ENCODE measurements around the gene KDM7A.
"Not testable (repeated sequence)": the region's sequence is repeated elsewhere in the genome, so short reads cannot be mapped to it uniquely, and the experiment has no call there.

KDM7A gene

DNA sequence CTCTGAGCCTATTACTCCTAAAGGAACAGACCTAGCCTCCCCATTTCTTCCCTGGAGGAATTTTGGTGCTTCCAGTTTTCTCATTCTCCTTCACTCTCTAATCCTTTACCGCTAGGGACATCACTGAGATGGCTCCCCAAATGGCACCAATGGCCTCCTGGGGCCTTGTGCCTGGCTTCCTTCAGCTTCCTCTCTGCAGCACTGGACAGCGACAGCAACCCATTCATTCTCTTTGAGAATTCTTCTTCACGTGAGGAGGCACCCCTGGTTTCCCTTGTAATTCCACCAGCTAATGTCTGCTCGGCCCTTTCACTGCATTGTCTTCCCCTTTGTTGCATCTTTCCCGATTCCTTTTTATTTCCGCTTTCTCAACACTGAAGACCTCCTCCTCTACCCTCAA is 24.6 kb upstream of the KDM7A start:
- no peak for DNase-seq

DNA sequence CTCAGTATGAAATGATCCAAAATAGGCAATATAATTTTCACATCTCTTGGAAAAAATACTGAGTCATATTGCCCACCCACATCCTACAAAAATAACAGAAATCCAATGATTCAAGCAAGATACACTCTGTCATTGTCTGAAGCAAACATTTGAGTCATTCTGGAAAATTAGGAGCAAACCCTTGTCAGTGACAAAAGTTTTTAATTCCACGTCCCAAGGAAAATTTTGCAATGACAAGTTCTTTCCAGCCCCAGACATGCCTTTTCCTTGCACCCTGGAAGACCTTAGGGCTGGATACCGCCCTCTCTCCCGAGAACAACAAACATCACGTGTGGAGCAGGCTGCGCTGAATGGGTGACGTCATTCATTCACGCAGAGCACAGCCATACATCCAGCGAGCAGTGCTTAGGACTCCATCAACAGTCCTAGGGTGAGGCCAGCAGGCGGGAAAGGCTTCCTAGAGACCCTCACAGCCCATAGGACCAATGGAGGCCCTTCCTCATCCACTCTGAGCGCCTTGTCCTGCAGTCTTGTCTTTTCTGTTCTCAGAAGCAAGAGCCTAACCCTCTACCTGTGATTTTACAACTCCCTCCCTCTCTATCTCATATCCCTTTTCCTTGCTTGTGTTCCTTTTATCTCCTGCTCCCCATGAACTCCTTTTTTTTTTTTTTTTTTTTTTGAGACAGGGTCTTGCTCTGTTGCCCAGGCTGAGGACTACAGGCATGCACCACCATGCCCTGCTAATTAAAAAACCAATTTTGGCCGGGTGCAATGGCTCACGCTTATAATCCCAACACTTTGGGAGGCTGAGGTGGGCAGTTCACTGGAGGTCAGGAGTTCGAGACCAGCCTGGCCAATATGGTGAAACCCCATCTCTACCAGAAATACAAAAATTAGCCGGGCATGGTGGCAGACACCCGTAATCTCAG is 23.5 kb upstream of the KDM7A start:
- DNase-seq = no peak

- no peak for DNase-seq
Observed at GRCh38 chr7:140197938-140198337, 21.2 kb upstream of the KDM7A start.

GRCh38 chr7:140197218-140197890 is 20.6 kb upstream of the KDM7A start:
- DNase-seq = no peak

GRCh38 chr7:140196361-140197217 is 19.8 kb upstream of the KDM7A start:
- DNase-seq = no peak

DNA sequence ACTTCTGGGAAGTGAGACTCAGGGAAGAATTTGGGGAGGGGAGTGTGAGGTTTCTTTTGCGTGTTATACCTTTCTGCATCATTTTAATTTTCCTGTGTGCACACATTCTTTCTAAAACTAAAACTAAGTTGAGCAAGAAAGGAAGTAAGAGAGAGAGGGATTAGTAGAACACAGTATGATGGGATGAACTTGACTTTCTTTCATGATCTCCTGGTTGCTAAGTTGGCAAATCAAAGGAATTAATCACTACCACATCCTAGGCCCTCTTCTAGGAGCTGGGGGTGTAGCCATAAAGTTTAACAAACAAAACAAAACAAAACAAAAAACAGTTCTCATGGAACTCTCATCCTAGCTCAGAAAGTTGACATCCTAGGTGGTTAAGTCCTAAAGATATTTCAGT is 19.1 kb upstream of the KDM7A start:
- no peak for DNase-seq

DNA sequence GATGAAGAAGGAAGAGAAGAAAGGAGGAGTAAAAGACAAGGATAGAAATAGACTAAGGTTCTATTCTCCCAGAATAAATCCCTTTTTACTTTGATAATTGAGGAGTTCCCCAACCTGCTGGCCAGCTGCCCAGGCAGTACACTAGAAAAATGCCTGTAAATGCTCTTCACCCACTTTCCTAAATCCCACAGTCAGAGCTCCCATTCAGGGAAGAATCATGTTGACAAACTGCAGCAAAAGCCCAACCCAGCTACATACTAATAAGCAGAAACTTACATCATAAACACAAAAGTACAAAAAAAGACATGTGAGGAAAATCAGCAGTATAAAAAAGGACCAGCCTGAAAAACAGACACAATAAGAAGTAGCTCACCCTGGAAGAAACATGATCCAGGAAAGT is 15.8 kb upstream of the KDM7A start:
- no peak for DNase-seq

DNA sequence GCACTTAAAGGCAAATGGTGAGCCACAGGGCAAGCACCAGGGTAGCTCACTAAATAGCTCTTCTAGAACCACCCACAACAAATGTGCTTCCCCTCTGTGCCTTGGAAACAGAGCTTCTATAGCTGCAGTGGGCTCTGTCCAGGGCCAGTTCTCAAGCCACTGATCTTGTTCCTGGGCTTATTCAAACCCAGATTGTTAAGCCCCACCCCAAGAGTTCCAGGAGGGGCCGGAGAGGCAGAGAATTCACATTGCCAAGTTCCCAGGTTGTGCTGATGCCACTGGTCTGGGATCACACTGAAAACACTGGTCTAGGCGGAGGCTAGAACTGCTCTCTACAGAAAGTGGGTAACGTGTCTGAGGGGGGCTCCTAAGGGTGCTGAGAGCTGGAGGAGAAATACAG is 15.4 kb upstream of the KDM7A start:
- DNase-seq = no peak

- DNase-seq = no peak
Observed at GRCh38 chr7:140190588-140190987, 13.8 kb upstream of the KDM7A start.

- no peak for DNase-seq
Observed at GRCh38 chr7:140189917-140190316, 13.1 kb upstream of the KDM7A start.

DNA sequence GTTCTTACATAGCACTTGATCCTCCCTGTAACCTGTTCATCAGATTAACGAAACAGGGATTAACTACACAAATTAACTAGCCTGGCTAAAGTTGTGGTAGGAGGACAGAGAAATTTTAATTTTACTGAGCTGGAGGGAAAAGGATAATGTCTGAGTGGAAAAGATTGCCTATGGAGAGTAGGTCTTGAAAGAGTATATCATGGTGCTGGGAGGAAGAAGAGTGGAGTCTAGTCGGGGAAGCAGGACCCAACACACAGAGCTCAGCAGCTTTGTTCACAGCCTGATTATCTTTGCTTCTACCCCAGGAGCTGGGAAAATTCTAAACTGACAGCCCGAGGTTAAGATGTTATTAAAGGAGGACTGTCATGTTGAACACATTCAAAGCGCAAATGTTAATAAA is 6.1 kb upstream of the KDM7A start:
- no peak for DNase-seq

- DNase-seq = no peak
Observed at GRCh38 chr7:140179339-140179738, 2.6 kb upstream of the KDM7A start.

DNA sequence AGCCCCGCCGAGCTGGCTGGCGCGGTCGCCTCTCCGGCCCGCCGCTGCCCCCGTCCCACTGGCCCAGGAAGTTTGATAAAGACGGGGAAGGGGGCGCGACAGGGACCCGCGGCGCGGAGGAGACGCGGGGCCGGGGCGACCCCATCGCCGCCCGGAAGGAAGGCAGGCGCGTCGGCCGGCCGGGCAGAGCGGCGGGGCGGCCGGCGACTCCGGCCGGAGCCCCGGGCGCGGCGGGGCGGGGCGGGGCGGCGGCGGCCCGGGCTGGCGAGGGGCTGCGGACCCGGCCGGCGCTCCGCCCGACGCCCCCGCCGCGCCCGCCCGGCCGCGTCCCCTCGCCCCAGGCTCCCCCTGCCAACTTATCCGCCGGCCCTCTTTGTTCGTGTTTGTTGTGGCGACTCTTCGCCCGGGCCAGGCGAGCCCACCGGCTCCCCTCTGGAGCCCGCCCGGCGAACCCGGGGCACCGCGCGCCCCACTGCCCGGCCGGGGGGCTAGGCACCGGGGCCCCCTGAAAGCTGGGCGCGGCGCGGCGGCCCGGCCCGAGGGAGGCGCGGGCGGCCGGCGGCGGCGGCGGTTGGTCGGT is 571 bp downstream of the KDM7A start:
- no peak for DNase-seq

DNA sequence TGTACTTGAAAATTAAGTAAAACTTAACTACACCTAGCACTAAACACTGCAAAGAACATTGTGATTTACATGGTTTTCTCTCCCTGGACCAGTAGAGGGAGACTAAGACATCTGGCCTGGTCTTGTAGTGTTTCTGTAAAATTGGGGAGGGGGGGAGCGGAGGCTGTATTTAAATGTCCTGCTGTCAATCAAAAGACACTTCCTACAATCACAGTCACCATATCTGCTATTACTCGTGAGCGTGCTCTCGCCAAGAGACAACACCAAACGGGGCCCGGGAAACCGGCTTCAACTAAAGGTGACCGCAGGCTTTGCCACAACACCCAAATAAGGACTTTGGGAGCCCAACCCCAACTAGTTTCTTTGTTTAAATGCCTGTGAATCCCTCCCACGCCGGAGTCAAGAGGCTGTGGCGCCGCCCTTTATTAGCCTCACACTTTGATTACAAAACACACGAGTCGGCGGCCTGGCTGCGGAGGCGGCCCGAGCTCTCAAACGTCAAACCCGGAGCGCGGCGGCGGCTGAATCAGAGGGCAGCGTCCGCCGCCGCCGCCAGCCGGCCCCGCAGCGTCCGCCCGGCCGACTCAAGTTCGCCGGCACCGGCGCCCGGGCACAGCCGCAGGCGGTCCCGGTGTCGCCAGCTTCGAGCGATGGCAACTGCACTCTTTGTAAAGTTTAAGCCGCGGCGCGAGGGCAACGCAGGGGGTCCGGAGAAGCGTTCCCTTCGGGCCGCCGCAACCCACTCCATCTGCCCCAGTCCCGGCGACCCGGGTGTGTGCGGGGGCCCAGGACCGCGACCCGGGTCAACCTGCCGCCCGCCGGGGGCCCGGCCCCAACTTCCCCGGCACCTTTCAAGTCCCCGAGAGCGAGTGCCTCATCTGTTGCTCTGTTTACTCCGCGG is 1.3 kb downstream of the KDM7A start:
- DNase-seq = peak; percentile 94

DNA sequence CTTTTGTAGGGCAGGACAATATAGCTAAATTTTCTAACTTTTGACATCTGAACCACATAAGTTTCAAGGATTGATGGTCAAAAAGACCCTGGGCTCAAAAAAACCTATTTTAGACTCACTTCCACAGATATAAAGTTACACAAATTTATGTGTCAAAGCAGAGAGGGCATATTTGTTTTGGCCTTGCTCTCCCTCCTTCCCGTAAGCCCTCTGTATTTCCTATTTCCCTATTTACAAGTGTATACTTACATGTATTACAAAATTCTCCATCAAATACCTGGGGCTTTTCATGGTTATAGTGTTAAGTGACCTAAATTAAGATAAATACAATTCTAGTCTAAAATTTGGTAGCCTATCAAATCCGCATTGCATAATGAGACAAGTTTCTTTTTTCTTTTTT is 2.6 kb downstream of the KDM7A start:
- no peak for DNase-seq

DNA sequence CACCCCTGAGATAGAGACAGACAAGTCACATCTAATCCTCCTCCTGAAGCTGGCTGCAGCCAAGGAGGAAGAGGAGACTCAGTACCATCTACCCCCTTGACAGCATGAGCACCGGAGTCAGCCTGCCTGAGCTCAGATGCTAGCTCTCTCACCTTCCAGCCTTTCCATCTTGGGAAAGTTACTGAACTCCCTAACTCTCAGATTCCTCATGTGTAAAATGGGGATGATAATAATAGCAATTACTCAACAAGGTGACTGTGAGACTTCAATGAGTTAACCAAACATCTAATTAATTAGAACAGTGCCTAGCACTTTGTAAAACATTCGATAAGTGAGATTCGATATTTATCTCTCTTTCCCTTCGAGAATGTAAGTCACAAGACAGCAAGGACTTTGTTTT is 6.4 kb downstream of the KDM7A start:
- no peak for DNase-seq

DNA sequence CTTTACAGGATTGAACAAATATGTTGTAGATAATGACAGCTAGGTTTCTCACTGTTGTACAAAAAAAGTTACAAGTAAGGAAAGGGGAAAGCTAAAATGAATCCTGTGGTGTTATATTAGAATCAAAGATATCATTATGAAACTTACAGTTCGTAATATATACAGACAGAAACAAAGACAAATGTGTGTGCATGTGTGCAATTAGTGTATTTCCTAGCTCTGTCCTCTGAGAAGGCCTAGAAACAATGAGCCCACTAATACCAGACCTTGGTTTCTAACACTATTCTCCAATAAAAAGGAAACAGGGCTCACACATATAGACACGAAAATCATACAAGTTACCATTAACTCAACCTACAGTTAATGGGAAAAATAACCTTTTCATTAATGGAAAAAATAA is 8.0 kb downstream of the KDM7A start:
- no peak for DNase-seq

GRCh38 chr7:140165422-140165821 is 11.4 kb downstream of the KDM7A start:
- DNase-seq = no peak

DNA sequence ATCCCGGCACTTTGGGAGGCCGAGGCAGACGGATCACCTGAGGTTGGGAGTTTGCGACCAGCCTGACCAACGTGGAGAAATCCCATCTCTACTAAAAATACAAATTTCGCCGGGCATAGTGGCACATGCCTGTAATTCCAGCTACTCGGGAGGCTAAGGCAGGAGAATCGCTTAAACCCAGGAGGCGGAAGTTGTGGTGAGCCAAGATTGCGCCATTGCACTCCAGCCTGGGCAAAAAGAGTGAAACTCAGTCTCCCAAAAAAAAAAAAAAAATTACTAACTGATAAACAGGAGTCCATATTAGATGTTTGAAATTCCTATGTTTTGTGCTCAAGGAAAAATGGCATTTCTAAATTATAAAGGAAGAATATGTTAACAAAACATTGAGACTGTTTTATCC is 14.7 kb downstream of the KDM7A start:
- DNase-seq = not testable (repeated sequence)

DNA sequence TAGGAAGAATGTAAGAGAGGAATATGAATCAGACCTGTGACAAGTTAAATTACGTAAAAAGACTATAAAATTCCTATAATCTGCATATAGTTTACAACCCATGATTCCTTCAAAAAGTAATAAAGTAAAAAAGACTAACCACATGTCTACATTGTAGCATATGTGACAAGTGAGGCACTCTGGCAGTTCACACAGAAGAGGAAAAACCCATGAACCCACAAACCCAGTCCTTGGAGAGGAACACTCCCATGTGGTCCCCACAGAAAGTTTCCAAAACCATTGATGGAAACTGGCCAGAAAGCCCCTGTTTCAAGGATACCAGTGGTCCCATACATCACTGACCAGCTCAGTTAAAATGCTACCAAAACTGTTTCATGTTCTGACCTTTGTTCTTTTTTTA is 15.7 kb downstream of the KDM7A start:
- DNase-seq = no peak

DNA sequence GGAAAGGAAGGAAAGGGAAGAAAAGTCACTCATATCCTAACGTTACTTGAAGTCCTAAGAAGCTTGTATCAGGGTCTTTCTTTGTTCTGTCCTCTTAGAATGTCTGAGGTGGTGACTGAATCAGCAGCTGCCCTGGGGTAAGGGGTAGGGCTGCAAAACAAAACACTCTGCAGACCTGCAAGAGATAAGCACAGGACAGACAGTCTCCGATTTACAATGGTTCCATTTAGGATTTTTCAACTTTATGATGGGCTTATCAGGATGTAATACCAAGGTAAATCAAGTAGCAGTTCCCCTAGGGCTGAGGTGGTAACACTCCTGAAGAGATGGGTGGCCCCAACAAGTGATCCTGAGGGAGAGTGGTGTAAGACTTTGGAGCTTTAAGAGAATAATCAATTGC is 16.5 kb downstream of the KDM7A start:
- no peak for DNase-seq

DNA sequence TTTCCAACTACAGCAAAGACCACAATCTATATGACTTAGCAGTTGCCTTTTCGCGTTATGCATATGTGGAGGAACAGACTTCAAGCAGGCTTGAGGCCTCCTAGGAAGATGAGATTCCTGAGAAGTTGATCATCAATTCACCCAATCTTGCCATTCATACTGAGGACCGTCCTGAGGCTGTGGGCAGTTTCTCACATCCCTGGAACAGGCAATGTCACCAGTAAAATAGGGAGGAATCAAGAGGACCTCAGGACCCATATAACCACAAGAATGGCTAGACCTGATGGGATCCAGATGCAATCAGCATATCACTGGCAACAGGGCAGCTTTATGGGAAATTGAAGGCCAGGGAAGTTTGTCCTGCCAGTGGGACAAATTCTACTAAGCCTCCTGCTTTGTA is 17.3 kb downstream of the KDM7A start:
- no peak for DNase-seq

All from COR-L47 (cell line).